PC-3 (cell line): ENCODE measurements around the gene PSMG3.

Experiments
- EZH2 ChIP-seq: fragments of 300-600 bp; sonication (generic); IDR thresholded peaks from one replicate; pipeline ENCODE4 v1.6.1; 2017; ENCODE audit warnings: antibody characterized with exemption, mild to moderate bottlenecking, low read length; ENCODE audit not compliant: unreplicated experiment
- EZH2phosphoT487 ChIP-seq: fragments of 300-600 bp; sonication (generic); IDR thresholded peaks from 2 replicates; pipeline ENCODE4 v1.6.1; 2018; ENCODE audit warnings: mild to moderate bottlenecking, antibody characterized with exemption, low read length, borderline replicate concordance
- TF ChIP-seq, protein P1 (sequence below): fragments of 300-600 bp; sonication (generic); conservative IDR thresholded peaks from 2 replicates; pipeline ENCODE4 v1.5.1; 2017; ENCODE audit warnings: antibody characterized with exemption, low read depth, mild to moderate bottlenecking, low read length

DNA sequence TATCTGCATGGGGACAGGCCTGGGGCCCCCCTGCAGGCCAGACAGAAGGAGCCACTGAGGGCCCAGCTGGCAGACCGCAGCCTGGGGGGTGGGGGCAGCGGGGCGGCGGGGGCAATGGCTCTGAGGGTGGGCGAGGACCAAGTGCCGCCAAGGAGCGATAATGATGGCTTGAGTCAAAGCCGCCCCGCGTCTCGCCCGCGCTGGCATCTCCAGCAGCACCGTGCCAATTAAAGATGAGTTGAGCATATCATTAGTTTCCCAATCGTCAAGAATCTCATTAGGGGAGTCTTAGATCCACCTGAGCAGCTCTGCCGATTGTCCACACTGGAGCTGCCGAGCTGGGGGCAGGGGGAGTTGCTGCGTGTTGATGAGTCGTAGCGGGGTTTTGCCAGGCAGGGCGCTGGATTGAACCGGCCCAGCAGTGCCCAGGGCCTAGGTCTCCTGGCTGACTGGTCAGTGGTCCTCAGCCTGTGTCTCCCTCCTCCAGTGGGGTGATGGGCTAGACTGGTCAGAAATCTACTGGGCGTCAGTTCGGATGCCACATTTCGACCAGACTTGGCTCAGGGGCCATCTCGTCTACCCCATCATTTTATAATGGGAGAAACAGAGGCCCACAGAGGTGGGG lies 41.0 kb upstream of the PSMG3 start:
- TF ChIP-seq, protein P1, sequence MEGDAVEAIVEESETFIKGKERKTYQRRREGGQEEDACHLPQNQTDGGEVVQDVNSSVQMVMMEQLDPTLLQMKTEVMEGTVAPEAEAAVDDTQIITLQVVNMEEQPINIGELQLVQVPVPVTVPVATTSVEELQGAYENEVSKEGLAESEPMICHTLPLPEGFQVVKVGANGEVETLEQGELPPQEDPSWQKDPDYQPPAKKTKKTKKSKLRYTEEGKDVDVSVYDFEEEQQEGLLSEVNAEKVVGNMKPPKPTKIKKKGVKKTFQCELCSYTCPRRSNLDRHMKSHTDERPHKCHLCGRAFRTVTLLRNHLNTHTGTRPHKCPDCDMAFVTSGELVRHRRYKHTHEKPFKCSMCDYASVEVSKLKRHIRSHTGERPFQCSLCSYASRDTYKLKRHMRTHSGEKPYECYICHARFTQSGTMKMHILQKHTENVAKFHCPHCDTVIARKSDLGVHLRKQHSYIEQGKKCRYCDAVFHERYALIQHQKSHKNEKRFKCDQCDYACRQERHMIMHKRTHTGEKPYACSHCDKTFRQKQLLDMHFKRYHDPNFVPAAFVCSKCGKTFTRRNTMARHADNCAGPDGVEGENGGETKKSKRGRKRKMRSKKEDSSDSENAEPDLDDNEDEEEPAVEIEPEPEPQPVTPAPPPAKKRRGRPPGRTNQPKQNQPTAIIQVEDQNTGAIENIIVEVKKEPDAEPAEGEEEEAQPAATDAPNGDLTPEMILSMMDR = no peak
- TF ChIP-seq EZH2 (no peak), EZH2phosphoT487 (no peak)
